IMR-90 (cell line): ENCODE results near the gene WWC1. TPM values are rescaled to one million over a fixed set of nuclear protein-coding genes. Genes with fewer than 3 reads are reported as not detected.

Experiments used
- ATAC-seq: fragments of 200-7000 bp; cut with Tn5 transposase; 2 replicates; pipeline ENCODE4 v1.9.1; 2020; ENCODE audit warnings: low read depth, mild to moderate bottlenecking, moderate library complexity
- BruUV-seq: library from RNA; stranded (reverse); fragments of 400-500 nt; replicated peaks from 2 replicates; lab custom pipeline; 2021; lab: Mats Ljungman, UMichigan
- CTCF ChIA-PET: fragments of 300-600 bp; formaldehyde crosslinking; extraction: SDS; loops from one replicate; lab custom pipeline; 2021; ENCODE audit warnings: antibody characterized with exemption; lab: Yijun Ruan, JAX
- POLR2A ChIA-PET: fragments of 300-600 bp; sonication (Branson Sonifier 250); formaldehyde crosslinking; loops from one replicate; lab custom pipeline; 2022; ENCODE audit warnings: antibody characterized with exemption; ENCODE audit not compliant: unreplicated experiment; lab: Charles Lee
- DNase-seq: peaks from one replicate; pipeline ENCODE4 v3.0.0; 2013
- H2AFZ ChIP-seq: replicated peaks from 2 replicates; pipeline ENCODE3; 2013; ENCODE audit warnings: low read length, mild to moderate bottlenecking; ENCODE audit not compliant: poor library complexity
- H2AK5ac ChIP-seq: 2 replicates; pipeline ENCODE4 v1.6.1; 2013; ENCODE audit warnings: low read depth, low read length, inconsistent platforms
- H2AK9ac ChIP-seq: replicated peaks from 2 replicates; pipeline ENCODE3; 2013; ENCODE audit warnings: mild to moderate bottlenecking, low read depth, low read length, moderate library complexity; ENCODE audit not compliant: poor library complexity
- H2BK120ac ChIP-seq: 2 replicates; pipeline ENCODE4 v1.6.1; 2013; ENCODE audit warnings: low read depth, low read length, inconsistent platforms
- H2BK15ac ChIP-seq: 3 replicates; pipeline ENCODE4 v1.6.1; 2013; ENCODE audit warnings: low read depth, low read length, inconsistent platforms
- H2BK20ac ChIP-seq: 2 replicates; pipeline ENCODE4 v1.6.1; 2013; ENCODE audit warnings: low read depth, mild to moderate bottlenecking, inconsistent platforms, low read length, moderate library complexity
- H2BK5ac ChIP-seq: 2 replicates; pipeline ENCODE4 v1.6.1; 2013; ENCODE audit warnings: mild to moderate bottlenecking, low read depth, low read length, inconsistent platforms; ENCODE audit not compliant: poor library complexity, severe bottlenecking
- H3K14ac ChIP-seq: replicated peaks from 2 replicates; pipeline ENCODE4 v1.6.1; 2013; ENCODE audit warnings: low read depth, low read length, inconsistent platforms
- H3K18ac ChIP-seq: 2 replicates; pipeline ENCODE4 v1.6.1; 2013; ENCODE audit warnings: low read depth, low read length, control low read depth
- H3K23ac ChIP-seq: 2 replicates; pipeline ENCODE4 v1.6.1; 2013; ENCODE audit warnings: low read depth, low read length, inconsistent platforms
- H3K27ac ChIP-seq: 2 replicates; pipeline ENCODE4 v1.5.1; 2013; ENCODE audit warnings: mild to moderate bottlenecking, control low read depth, low read length; ENCODE audit not compliant: insufficient read depth
- H3K27me3 ChIP-seq: 2 replicates; pipeline ENCODE4 v1.6.1; 2013; ENCODE audit warnings: low read length; ENCODE audit not compliant: control insufficient read depth, insufficient read depth
- H3K36me3 ChIP-seq: 2 replicates; pipeline ENCODE4 v1.6.1; 2013; ENCODE audit warnings: low read length, mixed read lengths; ENCODE audit not compliant: control insufficient read depth, insufficient read depth
- H3K4ac ChIP-seq: 2 replicates; pipeline ENCODE4 v1.6.1; 2013; ENCODE audit warnings: low read depth, low read length, inconsistent platforms
- H3K4me1 ChIP-seq: 2 replicates; pipeline ENCODE4 v1.6.1; 2013; ENCODE audit warnings: low read length, mixed read lengths; ENCODE audit not compliant: control insufficient read depth, insufficient read depth
- H3K4me2 ChIP-seq: 2 replicates; pipeline ENCODE4 v1.6.1; 2013; ENCODE audit warnings: low read depth, mild to moderate bottlenecking, control low read depth, low read length, moderate library complexity
- H3K4me3 ChIP-seq: 2 replicates; pipeline ENCODE4 v1.5.1; 2013; ENCODE audit warnings: low read depth, mild to moderate bottlenecking, control low read depth, low read length, moderate library complexity; ENCODE audit not compliant: insufficient read depth
- H3K56ac ChIP-seq: 2 replicates; pipeline ENCODE4 v1.6.1; 2013; ENCODE audit warnings: low read length, inconsistent platforms; ENCODE audit not compliant: insufficient read depth; ENCODE audit errors: extremely low read depth
- H3K79me1 ChIP-seq, 2 experiments: 2 replicates each; pipeline ENCODE4 v1.6.1; 2013; ENCODE audit warnings: low read length in 2 of 2, inconsistent platforms in 1 of 2, low read depth in 1 of 2
- H3K9ac ChIP-seq: 2 replicates; pipeline ENCODE4 v1.6.1; 2013; ENCODE audit warnings: low read depth, low read length, control low read depth
- H3K9me1 ChIP-seq: 2 replicates; pipeline ENCODE4 v1.6.1; 2013; ENCODE audit warnings: low read length, inconsistent platforms; ENCODE audit not compliant: insufficient read depth
- H3K9me3 ChIP-seq: 2 replicates; pipeline ENCODE4 v1.6.1; 2013; ENCODE audit warnings: low read length; ENCODE audit not compliant: control insufficient read depth, insufficient read depth
- H4K20me1 ChIP-seq: 2 replicates; pipeline ENCODE4 v1.6.1; 2013; ENCODE audit warnings: low read length, inconsistent platforms; ENCODE audit not compliant: insufficient read depth
- H4K5ac ChIP-seq: 2 replicates; pipeline ENCODE4 v1.6.1; 2013; ENCODE audit warnings: mild to moderate bottlenecking, low read depth, low read length, control low read depth
- H4K8ac ChIP-seq, 2 experiments: 2 replicates each; pipeline ENCODE4 v1.6.1; 2013; ENCODE audit warnings: low read depth in 2 of 2, low read length in 2 of 2, control low read depth in 1 of 2, inconsistent platforms in 1 of 2
- H4K91ac ChIP-seq: 2 replicates; pipeline ENCODE4 v1.6.1; 2013; ENCODE audit warnings: low read depth, low read length, inconsistent platforms; ENCODE audit not compliant: insufficient read depth
- BHLHE40 ChIP-seq: fragments of 150-350 bp; IDR thresholded peaks from 2 replicates; pipeline ENCODE4 v1.6.1; 2016; ENCODE audit warnings: mild to moderate bottlenecking, low read depth, low read length
- CHD1 ChIP-seq: IDR thresholded peaks from 2 replicates; pipeline ENCODE4 v1.6.1; 2012; ENCODE audit warnings: low read depth, low read length, improper control_type of control experiment
- MAFK ChIP-seq: IDR thresholded peaks from 2 replicates; pipeline ENCODE4 v1.6.1; 2012; ENCODE audit warnings: low read depth, low read length, improper control_type of control experiment
- MXI1 ChIP-seq: IDR thresholded peaks from 2 replicates; pipeline ENCODE4 v1.6.1; 2012; ENCODE audit warnings: low read depth, mild to moderate bottlenecking, low read length, moderate library complexity, borderline replicate concordance
- NFE2L2 ChIP-seq: fragments of 150-350 bp; IDR thresholded peaks from 2 replicates; pipeline ENCODE4 v1.6.1; 2016; ENCODE audit warnings: low read depth, mild to moderate bottlenecking, low read length
- POLR2A ChIP-seq: IDR thresholded peaks from 2 replicates; pipeline ENCODE4 v1.6.1; 2012; ENCODE audit warnings: mild to moderate bottlenecking, low read depth, low read length
- RAD21 ChIP-seq: IDR thresholded peaks from 2 replicates; pipeline ENCODE4 v1.6.1; 2012; ENCODE audit warnings: low read length, improper control_type of control experiment
- RFX5 ChIP-seq: IDR thresholded peaks from 2 replicates; pipeline ENCODE4 v1.8.0; 2012; ENCODE audit warnings: low read depth, mild to moderate bottlenecking, low read length, moderate library complexity
- WGBS, 2 experiments: methylation state at CpG; one replicate each; pipeline versions ENCODE4 v1.1.5 to v1.1.7; 2013; ENCODE audit warnings: missing lambda C conversion rate in 2 of 2; ENCODE audit not compliant: insufficient read length in 1 of 2; ENCODE audit errors: extremely low coverage in 2 of 2; 5-methylcytosine and 5-hydroxymethylcytosine counted together
- dilution Hi-C: fragments of 300-500 bp; cut with HindIII; formaldehyde crosslinking; loops from one replicate; pipeline ENCODE4 v1.14.3; 2018; ENCODE audit warnings: low sequenced_read_pairs; ENCODE audit not compliant: unreplicated experiment
- in situ Hi-C: fragments of 300-500 bp; cut with MboI; formaldehyde crosslinking; loops from 3 replicates; pipeline ENCODE4 v1.14.3; 2019; ENCODE audit warnings: low sequenced_read_pairs, inconsistent platforms, mixed read lengths
- intact Hi-C: fragments of 100-400 bp; cut with micrococcal nuclease; formaldehyde crosslinking; loops from 2 replicates; pipeline ENCODE4 v1.10.0; 2022
- polyA plus RNA-seq, 3 experiments: library from polyadenylated mRNA; depleted of rRNA; stranded (reverse); fragments of >200 nt; gene quantifications; 2 replicates each; pipeline ENCODE4 v1.2.3, GENCODE V29; 2012; ENCODE audit warnings: low replicate concordance in 1 of 3
- total RNA-seq: library from RNA; depleted of rRNA; stranded (reverse); fragments of >200 nt; gene quantifications from 2 replicates; pipeline ENCODE4 v1.2.3, GENCODE V29; 2012

The WWC1 gene
- total and polyA plus RNA-seq, 2 of the 4 experiments (the other 2 are of a cell fraction) = 9.1 to 10.3 TPM

DNA sequence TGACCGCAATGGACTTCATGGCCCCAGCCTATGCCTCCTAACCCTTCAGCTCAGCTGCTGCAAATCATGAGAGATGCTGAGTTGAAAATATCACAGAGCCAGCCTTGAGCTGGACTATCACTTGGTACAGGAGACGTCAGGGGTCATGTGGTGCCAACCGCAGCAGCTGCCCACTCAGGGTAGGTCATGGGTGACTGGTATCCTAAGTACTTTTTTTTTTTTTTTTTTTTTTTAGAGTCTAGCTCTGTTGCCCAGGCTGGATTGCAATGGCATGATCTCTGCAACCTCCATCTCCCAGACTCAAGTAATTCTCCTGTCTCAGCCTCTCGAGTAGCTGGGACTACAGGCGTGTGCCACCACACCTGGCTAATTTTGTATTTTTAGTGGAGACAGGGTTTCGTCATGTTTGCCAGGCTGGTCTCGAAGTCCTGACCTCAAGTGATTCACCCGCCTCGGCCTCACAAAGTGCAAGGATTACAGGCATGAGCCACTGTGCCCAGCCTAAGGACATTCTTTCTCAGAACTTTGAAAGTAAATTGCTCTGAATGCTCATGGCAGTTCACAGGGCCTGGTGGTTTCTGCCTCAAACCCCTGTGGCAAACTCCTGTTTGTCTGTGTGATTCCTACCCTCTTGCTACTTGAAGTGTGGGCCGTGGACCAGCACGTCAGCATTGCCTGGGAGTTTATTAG, 21.3 kb downstream of the WWC1 start:
- WGBS, 2 experiments = 69% methylated on average over 5 of the region's 11 CpGs; no CpG with 5 or more reads in 1 of the 2 experiments
- Histone ChIP-seq H3K4me1 (peaks cover 29% of the 10 kb centered on the region), H3K79me1 (peaks cover 17 to 33% of the 10 kb centered on the region in 2 experiments; a peak in 3 of 4 replicates), H3K14ac (0 out of 2 replicates have a peak overlapping the region, but pooled peaks have one; percentile 26), H2BK20ac (peak overlapping the region; percentile 66), H3K27ac (no peak overlapping the region; the same call in 1 of the 2 replicates), H3K4ac (peak overlapping the region; percentile 62), H4K5ac (no peak overlapping the region), H4K91ac (peak overlapping the region; percentile 69), H3K9ac (no peak overlapping the region), H3K27me3 (no peaks in the 10 kb centered on the region), H3K9me1 (peaks cover 31% of the 10 kb centered on the region), H3K18ac (no peak overlapping the region), H2AK9ac (no peak overlapping the region), H2BK15ac (0 out of 3 replicates have a peak overlapping the region, but pooled peaks have one; percentile 45), H2BK5ac (peak overlapping the region; percentile 23), H3K4me2 (no peak overlapping the region), H4K20me1 (no peaks in the 10 kb centered on the region), H4K8ac (peak overlapping the region in 1 of 2 experiments; percentile 24; a peak in 1 of 4 replicates), H3K4me3 (no peak overlapping the region), H2AFZ (peak overlapping the region; percentile 43), H3K23ac (0 out of 2 replicates have a peak overlapping the region, but pooled peaks have one; percentile 29), H3K56ac (no peak overlapping the region), H3K36me3 (no peaks in the 10 kb centered on the region; the same call in 1 of the 2 replicates), H2BK120ac (peak overlapping the region; percentile 58), H3K9me3 (no peaks in the 10 kb centered on the region), H2AK5ac (peak overlapping the region; percentile 88)
- TF ChIP-seq RAD21 = no peak
- no peak for TF ChIP-seq RFX5
- TF ChIP-seq POLR2A = no peak
- no peak for TF ChIP-seq CHD1
- no peak for TF ChIP-seq MXI1
- TF ChIP-seq MAFK = no peak
- no peak for TF ChIP-seq BHLHE40
- TF ChIP-seq NFE2L2 = no peak
- POLR2A ChIA-PET = no interaction called here
- no TSS peak for BruUV-seq
- DNase-seq (no peak), ATAC-seq (no peak)
- CTCF ChIA-PET = interaction anchor here (0.7 to 1.2 kb wide), 2 partner anchors 17 to 77 kb away, joined by 3 read pairs; no protein-coding TSS in a partner anchor
- dilution Hi-C loops (no loop called here), in situ Hi-C loops (no loop called here), intact Hi-C loops (no loop called here)
